ENCODE results near the gene KCNQ1. TPM values are rescaled to one million over a fixed set of nuclear protein-coding genes. Genes with fewer than 3 reads are reported as not detected.

KCNQ1 gene
- total and polyA plus RNA-seq, 2 of the 13 experiments (the other 11 are each of a cell fraction or from before 2014, with no cell fraction given), result 0.02 to 0.08 TPM

- 0 out of 2 replicates have a peak, but pooled peaks have one; percentile 46 for TF ChIP-seq HNF1B (CRISPR knock-in tag; IDR thresholded peaks at IDR 0.05)
- no peak for TF ChIP-seq SCMH1 (CRISPR knock-in tag; IDR thresholded peaks at IDR 0.05; ENCODE audit: borderline replicate concordance)
- TF ChIP-seq HOXA9 (CRISPR knock-in tag; IDR thresholded peaks at IDR 0.05; ENCODE audit: borderline replicate concordance), result peak; percentile 79
- peak; percentile 86 for TF ChIP-seq POLR2G (IDR thresholded peaks at IDR 0.05; ENCODE audit: low read depth, low read length)
- TF ChIP-seq NFRKB (IDR thresholded peaks at IDR 0.05), result no peak
- peak; percentile 32; the same call in 1 of the 2 replicates for TF ChIP-seq POGK (CRISPR knock-in tag; conservative IDR thresholded peaks at IDR 0.05)
- TF ChIP-seq ZNF713 (CRISPR knock-in tag; IDR thresholded peaks at IDR 0.05), result no peak
- no peak for TF ChIP-seq ZNF143 (CRISPR knock-in tag; IDR thresholded peaks at IDR 0.05)
- TF ChIP-seq ZMYM4 (CRISPR knock-in tag; IDR thresholded peaks at IDR 0.05), result no peak; the same call in 1 of the 2 replicates
- TF ChIP-seq ZNF883 (CRISPR knock-in tag; IDR thresholded peaks at IDR 0.05; ENCODE audit: not compliant biosample characterization), result no peak
- peak; percentile 66 for TF ChIP-seq HDAC2 (CRISPR knock-in tag; IDR thresholded peaks at IDR 0.05)
- TF ChIP-seq ZNF335 (CRISPR knock-in tag; IDR thresholded peaks at IDR 0.05), result no peak
- no peak for TF ChIP-seq ZNF672 (CRISPR knock-in tag; IDR thresholded peaks at IDR 0.05)
- TF ChIP-seq MIXL1 (CRISPR knock-in tag; IDR thresholded peaks at IDR 0.05), result peak; percentile 68; the same call in 1 of the 2 replicates
- TF ChIP-seq HOXA3 (CRISPR knock-in tag; IDR thresholded peaks at IDR 0.05), result peak; percentile 68
- peak; percentile 86; the same call in 1 of the 2 replicates for TF ChIP-seq ZNF292 (CRISPR knock-in tag; IDR thresholded peaks at IDR 0.05; ENCODE audit: borderline replicate concordance, low read depth)
- peak; percentile 96 for TF ChIP-seq HNF4G (IDR thresholded peaks at IDR 0.05; ENCODE audit: borderline replicate concordance, low read depth, low read length)
- TF ChIP-seq HNF4G (CRISPR knock-in tag; IDR thresholded peaks at IDR 0.05; ENCODE audit: borderline replicate concordance, low read depth), result peak; percentile 77; the same call in 1 of the 2 replicates
- no peak for TF ChIP-seq ZNF142 (CRISPR knock-in tag; IDR thresholded peaks at IDR 0.05)
- TF ChIP-seq PAWR (CRISPR knock-in tag; IDR thresholded peaks at IDR 0.05; ENCODE audit: borderline replicate concordance), result no peak
- TF ChIP-seq ZNF382 (CRISPR knock-in tag; IDR thresholded peaks at IDR 0.05; ENCODE audit: borderline replicate concordance), result no peak
These were observed 284.0 kb downstream of the KCNQ1 start (continued) for GRCh38 chr11:2728663-2729332.

All from HepG2 (cell line).